ENCODE measurements around the gene RUVBL2.
"Not testable (repeated sequence)": the region's sequence is repeated elsewhere in the genome, so short reads cannot be mapped to it uniquely, and the experiment has no call there.

RUVBL2 gene

DNA sequence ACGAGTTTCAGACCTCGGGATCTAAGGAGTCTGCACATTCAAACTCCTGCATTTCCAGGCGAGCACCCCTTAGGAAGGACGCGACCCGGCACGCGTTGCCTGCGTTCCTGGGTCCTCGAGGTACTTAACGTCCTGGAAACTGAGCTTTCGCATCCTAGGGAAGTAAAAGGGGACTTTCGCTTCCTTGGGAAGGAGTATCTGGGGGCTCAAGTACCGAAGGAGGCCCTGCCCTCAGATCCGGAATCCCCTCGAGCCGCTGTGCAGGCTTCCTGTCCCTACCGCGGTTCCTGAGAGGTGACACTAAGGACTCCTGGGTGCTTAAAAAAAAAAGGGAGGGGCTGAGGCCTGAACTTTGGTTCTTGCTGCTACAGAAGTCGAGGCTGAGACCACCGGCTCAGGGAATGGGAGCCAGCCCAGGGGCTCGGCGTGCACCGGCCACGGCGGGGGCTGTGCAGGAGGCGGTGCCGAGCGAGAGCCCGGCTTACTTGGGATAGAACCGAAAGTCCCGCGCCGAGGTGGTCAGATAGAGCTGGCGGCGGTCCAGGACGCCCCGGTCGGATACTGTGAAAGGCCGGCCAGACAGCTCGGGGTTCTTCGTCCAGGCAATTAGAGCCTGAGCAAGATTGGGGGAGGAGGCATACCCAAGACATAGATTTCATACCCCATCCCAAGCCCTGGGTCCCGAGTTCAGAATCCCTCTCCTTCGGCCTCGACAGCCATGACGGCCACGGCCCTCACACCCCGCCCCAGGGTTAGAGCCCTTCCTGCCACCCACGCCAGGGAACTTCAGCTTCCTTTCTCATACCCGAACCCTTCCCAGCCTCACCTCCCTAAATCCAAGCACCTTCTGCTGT lies 24.9 kb downstream of the RUVBL2 start:
- not testable (repeated sequence) for DNase-seq (ENCODE audit: low spot score)

DNA sequence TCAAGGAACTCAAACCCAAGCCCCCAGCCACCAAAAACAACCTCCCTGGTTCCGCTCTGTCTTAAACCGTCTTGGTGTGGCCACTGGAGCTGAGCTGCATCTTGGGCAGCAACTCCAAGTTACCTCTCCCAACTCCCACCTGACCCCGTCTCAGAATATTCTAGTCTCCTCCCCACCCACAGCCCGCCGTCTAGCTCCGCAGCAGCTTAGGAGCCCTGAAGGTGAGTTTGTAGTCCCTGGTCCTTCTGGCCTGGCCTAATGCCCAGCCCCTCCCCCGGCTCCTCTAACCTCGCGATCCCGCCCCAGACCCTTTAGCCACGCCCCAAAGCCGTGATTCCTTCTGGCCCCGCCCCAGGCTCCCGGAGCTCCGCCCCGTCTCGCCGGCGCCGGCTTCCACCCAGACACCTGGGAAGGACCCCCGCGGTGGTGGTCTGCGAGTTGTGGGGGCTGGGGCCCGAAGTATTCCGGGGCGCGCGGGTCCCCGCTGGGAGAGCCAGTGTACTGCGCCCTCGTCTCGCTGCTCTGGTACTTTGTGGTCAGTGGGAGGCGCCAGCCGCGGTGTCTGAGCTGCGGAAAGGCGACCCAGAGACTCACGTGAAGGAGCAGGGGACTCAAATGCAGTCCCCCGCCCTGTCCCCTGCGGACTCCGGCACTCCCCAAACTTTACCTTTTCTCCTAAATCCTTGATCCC lies 25.7 kb downstream of the RUVBL2 start:
- peak; percentile 47 for DNase-seq (ENCODE audit: low spot score)

DNA sequence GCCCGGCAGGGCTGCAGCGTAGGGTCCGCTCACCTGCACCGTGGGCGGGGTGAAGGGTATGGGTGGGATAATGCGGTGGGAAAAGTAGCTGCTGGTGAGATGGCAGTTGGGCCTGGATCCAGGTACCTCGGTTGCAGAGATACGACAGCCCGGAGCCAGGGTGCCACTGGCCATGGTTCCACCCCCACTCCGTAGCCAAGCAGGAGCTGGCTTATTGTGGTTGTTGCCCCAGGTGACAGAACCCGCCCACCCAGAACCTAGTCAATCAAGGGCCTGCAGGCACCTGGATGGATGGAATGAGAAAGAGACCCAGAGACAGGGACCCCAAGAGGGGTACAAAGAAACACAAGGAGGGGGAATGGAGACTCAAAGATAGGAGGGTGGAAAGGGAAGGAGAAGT lies 26.7 kb downstream of the RUVBL2 start:
- no peak for DNase-seq (ENCODE audit: low spot score)

DNA sequence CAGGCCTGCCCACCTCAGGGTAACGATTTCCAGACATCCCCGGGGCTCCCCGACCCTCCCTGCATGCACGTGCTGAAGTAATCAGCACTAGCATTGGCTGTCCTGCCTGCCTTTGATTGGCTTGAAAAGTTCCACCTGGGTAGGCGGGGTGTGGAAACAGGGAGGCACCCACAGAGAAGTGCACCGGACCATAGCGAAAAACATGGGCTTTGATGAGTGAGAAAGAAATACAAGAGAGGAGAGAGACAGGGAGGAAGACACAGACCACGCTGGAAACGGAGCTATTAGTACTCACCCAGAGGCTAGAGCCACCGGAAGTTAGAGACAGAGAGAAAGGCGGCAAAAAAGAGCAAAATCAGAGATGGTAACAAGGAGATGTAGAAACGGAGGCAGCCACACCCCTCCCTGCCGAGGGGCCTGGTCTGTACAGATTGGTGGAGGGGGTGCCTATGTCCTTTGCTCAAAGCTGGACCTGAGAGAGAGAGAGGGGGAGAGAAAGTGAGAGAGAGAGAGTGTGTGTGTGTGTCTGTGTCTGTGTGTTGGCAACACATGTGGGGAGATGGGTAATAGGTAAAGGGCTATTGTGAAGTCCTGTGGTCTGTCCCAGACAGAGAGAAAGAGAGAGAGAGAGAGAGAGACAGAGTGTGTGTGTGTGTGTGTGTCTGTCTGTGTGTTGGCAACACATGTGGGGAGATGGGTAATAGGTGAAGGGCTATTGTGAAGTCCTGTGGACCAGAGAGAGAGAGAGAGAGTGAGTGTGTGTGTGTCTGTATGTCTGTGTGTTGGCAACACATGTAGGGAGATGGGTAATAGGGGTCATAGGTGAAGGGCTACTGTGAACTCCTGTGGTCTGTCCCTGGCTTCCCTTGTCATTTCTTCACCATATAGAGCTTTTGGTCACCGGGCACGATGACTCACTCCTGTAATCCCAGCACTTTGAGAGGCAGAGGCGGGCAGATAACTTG lies 27.5 kb downstream of the RUVBL2 start:
- no peak for DNase-seq (ENCODE audit: low spot score)

DNA sequence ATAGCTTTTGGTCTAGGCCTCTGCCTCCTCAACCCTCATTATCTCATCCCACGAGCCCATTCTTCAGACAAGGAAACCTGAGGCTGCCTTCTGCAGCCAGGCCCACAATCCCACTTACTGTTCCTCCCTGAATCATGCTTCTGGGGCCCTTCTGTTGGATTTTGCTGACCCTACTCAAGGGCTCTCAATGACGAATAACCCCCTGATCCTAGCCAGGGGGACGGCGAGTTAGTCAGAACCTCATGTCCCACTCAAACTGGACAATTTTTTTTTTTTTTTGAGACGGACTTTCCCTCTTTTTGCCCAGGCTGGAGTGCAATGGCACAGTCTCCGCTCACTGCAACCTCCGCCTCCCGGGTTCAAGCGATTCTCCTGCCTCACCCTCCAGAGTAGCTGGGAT lies 28.4 kb downstream of the RUVBL2 start:
- no peak for DNase-seq (ENCODE audit: low spot score)

DNA sequence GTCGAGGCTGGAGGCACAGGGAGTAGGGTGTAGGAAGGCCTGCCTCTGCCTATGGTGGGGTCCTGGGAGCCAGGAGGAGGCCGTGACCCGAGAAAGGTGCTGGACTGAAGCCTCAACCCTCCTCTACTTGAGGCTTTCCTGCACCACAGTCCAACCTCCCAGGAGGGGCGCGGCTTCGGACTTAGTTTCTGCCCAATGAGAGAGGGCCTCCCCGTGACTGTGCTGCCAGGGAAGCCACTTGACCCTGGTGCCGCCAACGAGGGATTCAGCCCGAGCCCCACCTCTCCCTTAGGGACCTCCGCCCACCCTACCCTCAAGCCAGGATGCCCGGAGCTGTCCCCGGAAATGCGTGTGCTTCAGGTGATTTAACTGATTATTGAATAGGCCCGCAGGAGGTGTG lies 30.5 kb downstream of the RUVBL2 start, which contains the start of gene CGB3:
Gene CGB3 (minus strand): TSS at position 101 of the 400 bp plus-strand sequence. CDS start 362 bp downstream, outside the sequence.
- not testable (repeated sequence) for DNase-seq (ENCODE audit: low spot score)

GRCh38 chr19:49025088-49025487 lies 31.4 kb downstream of the RUVBL2 start:
- DNase-seq (ENCODE audit: low spot score) = not testable (repeated sequence)

DNA sequence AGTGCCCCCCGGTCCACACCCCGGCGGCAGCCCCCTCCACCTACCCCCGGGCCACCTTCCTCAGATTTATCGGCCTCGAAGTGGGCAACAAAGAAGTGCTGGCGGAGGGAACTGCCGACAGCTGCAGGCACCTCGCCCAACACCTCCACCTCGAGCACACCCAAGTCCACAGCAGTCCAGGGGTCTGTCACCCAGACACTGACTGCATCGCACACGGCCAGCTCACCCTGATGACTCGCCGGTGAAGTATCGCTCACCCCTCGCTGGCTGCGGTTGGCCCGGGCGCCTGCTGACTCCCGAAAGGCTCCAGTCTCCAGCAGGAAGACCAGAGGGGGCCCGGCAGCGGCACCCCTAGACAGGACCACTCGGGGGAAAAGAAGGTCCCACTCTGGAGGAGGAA lies 31.9 kb downstream of the RUVBL2 start:
- not testable (repeated sequence) for DNase-seq (ENCODE audit: low spot score)

- not testable (repeated sequence) for DNase-seq (ENCODE audit: low spot score)
These were observed 35.0 kb downstream of the RUVBL2 start for GRCh38 chr19:49028686-49029085.

DNA sequence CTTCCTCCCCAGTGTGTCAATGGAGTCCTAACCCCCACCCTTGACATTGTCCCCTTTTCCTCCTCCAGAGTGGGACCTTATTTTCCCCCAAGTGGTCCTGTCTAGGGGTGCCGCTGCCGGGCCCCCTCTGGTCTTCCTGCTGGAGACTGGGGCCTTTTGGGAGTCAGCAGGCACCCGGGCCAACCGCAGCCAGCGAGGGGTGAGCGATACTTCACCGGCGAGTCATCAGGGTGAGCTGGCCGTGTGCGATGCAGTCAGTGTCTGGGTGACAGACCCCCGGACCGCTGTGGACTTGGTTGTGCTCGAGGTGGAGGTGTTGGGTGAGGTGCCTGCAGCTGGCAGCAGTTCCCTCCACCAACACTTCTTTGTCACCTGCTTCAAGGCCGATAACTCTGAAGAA lies 36.1 kb downstream of the RUVBL2 start:
- not testable (repeated sequence) for DNase-seq (ENCODE audit: low spot score)

DNA sequence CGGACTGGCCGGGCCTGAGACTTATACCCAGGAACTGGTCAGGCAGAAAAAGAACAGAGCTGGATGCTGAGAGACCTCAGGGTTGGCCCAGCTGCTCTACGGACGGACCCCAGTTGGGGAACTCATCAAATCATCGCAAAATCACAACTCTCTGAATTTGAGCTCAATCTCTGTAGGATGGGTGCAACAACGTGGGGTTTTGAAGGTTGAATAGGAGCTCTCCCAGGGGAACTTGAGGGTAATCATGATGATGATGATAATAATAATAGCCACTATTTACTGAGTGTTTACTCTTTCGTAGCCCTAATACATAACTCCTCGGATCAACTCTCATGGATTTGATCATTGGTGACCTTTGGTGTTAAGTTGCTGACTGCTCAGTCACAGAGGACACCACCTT lies 36.6 kb downstream of the RUVBL2 start:
- DNase-seq (ENCODE audit: low spot score) = not testable (repeated sequence)

GRCh38 chr19:49031642-49032301 lies 38.1 kb downstream of the RUVBL2 start, which contains the start of gene CGB2:
TSS of gene CGB2 (plus strand) at chr19:49031890. CDS start at chr19:49032096, 206 bp downstream.
- not testable (repeated sequence) for DNase-seq (ENCODE audit: low spot score)

- DNase-seq (ENCODE audit: low spot score) = not testable (repeated sequence)
These were observed 43.1 kb downstream of the RUVBL2 start, which contains the start of gene CGB1 for GRCh38 chr19:49036815-49037214. TSS of gene CGB1 (minus strand) at chr19:49036895. CDS start at chr19:49036711, 184 bp downstream.

- not testable (repeated sequence) for DNase-seq (ENCODE audit: low spot score)
These were observed 44.4 kb downstream of the RUVBL2 start for GRCh38 chr19:49038111-49038510.

GRCh38 chr19:49038557-49039276 lies 45.0 kb downstream of the RUVBL2 start:
- DNase-seq (ENCODE audit: low spot score) = peak; percentile 69

DNA sequence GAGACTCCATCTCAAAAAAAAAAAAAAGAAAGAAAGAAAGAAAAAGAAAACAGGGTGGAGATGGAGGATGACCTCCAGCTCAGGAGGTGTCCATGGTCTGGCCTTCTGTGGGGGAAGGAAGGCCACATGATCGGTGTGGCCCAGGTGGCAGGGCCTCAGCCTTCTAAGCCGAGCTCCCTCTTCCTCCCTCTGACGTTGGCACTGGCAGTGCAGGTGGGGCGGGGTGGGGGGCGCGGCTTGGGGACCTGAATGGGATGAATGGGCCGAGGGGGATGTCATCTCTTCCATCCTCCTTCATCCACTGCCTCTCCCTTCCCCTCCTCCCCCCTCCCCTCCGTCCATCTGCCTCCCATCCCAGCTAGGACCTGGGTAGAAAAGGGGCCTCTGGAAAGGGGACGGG lies 46.0 kb downstream of the RUVBL2 start:
- DNase-seq (ENCODE audit: low spot score) = not testable (repeated sequence)

GRCh38 chr19:49042177-49042576 lies 48.5 kb downstream of the RUVBL2 start:
- DNase-seq (ENCODE audit: low spot score) = no peak

GRCh38 chr19:49042666-49043065 lies 49.0 kb downstream of the RUVBL2 start:
- DNase-seq (ENCODE audit: low spot score) = not testable (repeated sequence)

DNA sequence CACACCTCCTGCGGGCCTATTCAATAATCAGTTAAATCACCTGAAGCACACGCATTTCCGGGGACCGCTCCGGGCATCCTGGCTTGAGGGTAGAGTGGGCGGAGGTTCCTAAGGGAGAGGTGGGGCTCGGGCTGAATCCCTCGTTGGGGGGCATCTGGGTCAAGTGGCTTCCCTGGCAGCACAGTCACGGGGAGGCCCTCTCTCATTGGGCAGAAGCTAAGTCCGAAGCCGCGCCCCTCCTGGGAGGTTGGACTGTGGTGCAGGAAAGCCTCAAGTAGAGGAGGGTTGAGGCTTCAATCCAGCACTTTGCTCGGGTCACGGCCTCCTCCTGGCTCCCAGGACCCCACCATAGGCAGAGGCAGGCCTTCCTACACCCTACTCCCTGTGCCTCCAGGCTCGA lies 49.9 kb downstream of the RUVBL2 start, which contains the start of gene CGB5:
Gene CGB5 (plus strand): TSS at position 301 of the 400 bp plus-strand sequence. CDS start 362 bp downstream, outside the sequence.
- DNase-seq (ENCODE audit: low spot score) = not testable (repeated sequence)

- not testable (repeated sequence) for DNase-seq (ENCODE audit: low spot score)
These were observed 55.3 kb downstream of the RUVBL2 start, which contains the start of gene CGB8 for GRCh38 chr19:49049011-49049410. TSS of gene CGB8 (minus strand) at chr19:49049111. CDS start at chr19:49048739, 372 bp downstream.

Data from hepatic stellate cell (primary cell).